Raji (cell line): ENCODE data around the gene TENM4.

Source experiments
- POLR2A ChIP-seq: IDR thresholded peaks from 2 replicates; pipeline ENCODE4 v1.6.1; 2011; ENCODE audit warnings: low read depth, low read length, control low read depth; ENCODE audit not compliant: insufficient read depth

TENM4 gene

DNA sequence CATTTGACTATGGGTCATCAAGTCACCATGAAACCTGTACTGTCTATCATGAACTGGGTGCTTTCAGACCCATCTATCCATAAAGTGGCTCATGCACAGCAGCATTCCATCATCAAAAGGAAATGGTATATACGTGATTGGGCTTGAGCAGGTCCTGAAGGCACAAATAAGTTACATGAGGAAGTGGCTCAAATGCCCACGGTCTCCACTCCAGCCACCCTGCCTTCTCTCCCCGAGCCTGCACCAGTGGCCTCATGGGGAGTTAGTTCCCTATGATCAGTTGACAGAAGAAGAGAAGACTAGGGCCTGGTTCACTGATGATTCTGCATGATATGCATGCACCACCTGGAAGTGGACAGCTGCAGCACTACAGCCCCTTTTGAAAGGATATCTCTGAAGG lies 312.5 kb downstream of the TENM4 start:
- no peak for TF ChIP-seq POLR2A

DNA sequence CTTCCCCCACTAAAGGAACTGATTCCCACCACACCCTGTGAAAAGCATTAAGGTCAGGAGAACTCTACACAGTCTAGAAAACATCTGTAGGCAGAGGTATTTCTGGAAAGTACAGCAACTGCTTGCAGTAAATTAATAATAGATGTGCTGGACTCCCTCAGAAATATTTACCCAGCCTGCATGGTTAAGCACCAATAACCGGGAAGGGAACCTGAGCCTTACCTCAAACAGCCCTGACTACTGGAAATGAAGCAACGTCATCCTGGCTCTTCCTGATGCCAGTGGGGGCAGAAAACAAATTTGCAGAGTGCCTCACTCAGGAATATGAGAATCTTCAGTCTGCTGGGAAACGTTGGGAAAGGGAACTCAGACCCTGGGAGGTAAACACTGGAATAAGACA lies 318.1 kb downstream of the TENM4 start:
- TF ChIP-seq POLR2A = no peak

GRCh38 chr11:79121351-79121750 lies 319.5 kb downstream of the TENM4 start:
- TF ChIP-seq POLR2A = no peak

- no peak for TF ChIP-seq POLR2A
Measured at GRCh38 chr11:79119491-79120284, 321.1 kb downstream of the TENM4 start.

- TF ChIP-seq POLR2A = no peak
Measured at GRCh38 chr11:79117488-79117887, 323.3 kb downstream of the TENM4 start.

DNA sequence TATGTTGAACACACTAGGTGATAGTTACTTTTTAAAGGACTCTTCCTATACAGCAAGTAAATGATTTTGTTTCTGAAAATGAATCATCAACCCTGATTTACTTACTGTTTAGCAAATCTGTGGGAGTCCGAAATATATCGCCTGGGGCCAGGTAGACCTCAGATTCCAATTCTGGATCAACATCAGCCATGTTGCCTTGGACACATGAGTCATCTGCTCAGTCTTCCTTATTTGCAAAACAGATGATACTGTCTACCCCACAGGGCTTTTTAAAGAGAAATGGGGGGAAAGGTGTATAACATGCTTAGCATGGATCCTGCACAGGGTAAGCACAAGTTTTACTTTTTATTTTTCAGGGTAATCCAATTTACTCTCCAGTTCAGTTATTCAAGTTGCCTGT lies 324.2 kb downstream of the TENM4 start:
- no peak for TF ChIP-seq POLR2A

- no peak for TF ChIP-seq POLR2A
Measured at GRCh38 chr11:79113054-79113690, 327.7 kb downstream of the TENM4 start.

- TF ChIP-seq POLR2A = no peak
Measured at GRCh38 chr11:79110796-79111195, 330.0 kb downstream of the TENM4 start.

DNA sequence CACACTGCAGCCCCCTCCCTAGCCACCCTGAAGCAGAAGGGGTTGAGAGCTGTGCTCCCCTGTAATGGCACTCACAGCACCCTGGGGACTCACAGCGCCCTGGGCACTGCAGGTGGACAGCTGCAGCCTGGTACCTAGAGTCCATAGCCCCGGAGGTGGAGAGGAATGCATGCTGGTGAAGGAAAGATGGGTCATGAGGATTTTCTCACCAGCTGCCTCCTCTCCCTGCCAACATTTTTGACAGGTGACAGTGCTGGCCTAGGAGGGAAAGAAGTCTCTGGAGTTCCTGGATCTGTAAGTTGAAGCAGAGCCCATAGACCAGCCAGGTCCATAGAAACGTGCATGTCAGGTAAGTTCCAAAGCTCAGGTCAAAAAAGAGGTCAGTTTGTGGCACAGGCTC lies 330.5 kb downstream of the TENM4 start:
- TF ChIP-seq POLR2A = no peak

DNA sequence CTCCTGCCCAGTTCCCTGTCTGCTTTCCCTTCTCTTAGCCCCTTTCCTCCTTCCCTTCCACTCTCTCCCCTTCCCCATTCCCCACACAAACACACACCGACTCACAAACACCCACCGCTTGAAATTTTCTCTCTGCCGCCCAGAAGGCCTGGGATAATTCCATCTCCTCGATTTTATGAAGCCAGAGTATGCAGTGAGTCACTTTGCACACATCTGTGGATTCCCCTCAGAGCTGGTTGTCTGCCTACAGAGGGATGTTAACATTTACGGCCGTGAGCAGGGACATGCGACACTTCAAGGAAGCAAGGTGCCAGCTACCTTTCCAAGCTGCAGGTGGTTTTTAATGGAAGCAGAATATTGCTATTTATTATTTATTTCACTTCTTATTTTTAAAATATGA lies 332.0 kb downstream of the TENM4 start:
- TF ChIP-seq POLR2A = no peak

GRCh38 chr11:79102840-79103239 lies 338.0 kb downstream of the TENM4 start:
- TF ChIP-seq POLR2A = no peak

- TF ChIP-seq POLR2A = no peak
Measured at GRCh38 chr11:79101656-79102055, 339.2 kb downstream of the TENM4 start.

DNA sequence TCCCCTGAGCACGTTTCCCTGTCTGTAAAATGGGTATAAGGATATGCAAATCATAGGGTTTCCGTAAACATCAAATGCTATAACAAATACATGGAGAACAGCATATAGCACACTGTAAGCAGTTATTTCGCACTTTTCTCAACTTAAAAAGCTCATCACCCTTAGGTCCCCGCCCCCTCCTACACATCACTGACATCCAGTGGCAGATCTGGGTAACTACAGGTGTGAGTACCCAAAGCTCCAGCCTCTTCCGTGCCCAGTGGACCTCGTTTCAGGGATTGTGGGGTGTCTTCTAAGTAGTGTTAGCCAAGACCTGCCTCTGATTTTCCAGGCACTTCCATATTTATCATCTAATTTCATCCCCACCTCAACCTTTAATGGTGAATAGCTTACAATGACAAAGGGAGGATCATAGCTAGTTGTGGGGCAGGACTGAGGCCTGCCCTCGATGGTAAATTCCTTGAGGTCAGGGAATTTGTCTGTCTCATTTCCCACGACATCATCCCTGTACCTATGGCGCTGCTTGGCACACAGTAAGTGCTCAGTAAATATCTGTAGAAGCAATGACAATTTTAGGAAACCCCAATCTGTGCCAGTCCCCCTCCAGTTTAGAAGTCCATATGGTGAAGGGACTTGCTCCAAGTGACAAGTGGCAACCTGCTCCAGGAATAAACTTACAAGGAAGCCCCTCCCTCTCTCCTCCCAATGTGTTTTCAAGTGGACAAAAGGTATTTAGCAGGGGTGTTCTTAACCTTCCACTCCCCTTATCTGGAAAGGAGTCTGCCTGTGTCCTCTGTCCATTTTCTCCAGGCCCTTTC lies 340.5 kb downstream of the TENM4 start:
- no peak for TF ChIP-seq POLR2A

GRCh38 chr11:79098146-79098545 lies 342.7 kb downstream of the TENM4 start:
- no peak for TF ChIP-seq POLR2A

DNA sequence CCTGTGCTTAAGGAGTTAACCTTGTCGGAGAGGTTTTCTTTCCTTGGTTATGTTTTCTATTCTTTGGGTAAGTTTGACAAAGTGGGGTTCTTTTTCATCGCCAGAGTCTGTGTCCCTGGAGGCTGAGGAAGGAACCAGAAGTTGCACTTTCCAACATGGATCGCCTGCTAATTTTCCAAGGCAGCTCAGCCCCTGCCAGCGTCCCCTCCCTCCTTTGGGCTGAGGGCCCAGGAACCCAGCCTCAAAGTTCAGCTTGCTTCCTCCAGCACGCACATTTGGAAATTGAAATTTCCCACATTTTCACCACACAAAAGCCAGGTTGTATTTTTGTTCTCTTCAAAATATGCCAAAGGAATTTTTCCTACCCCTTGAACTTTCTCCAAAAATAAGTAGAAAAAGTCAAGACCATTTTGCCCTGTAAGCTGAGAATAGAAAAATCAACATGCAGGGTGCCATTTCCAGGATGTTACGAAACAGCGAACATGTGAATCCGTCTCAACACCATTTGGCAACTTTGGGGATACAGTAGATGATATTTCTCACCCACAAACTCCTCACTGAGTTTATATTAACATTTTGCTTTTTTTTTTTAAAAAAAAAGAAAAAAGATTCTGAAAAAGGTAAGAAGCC lies 343.5 kb downstream of the TENM4 start:
- no peak for TF ChIP-seq POLR2A
